ENCODE data around the gene PUM2. TPM values are rescaled to one million over a fixed set of nuclear protein-coding genes. Genes with fewer than 3 reads are reported as not detected.
A peak's percentile ranks its signal among the peaks of the same experiment; 100 is the strongest.

PUM2 gene
- total RNA-seq, 1 experiment from 2014 or later: 117 TPM

DNA sequence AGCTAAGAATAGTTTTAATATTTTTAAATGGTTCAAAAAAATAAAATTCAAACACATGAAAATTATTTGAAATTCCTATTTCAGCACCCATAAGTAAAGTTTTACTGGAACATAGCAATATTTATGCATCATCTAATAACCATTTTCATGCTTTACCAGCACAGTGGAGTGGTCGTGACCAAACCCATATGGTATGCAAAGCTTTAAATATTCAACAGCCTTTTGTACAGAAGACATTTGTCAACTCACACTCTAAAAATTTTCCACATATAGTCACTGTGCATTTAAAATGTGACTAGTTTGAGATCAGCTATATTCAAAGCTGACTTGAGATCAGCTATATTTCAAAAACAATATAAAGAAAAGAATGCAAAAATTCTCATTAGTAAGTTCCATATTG is 46.2 kb downstream of the PUM2 start:
- Mint-ChIP-seq H3K9me3 (ENCODE audit: unreplicated experiment) (no peaks in the 10 kb centered on the region), H3K4me3 (ENCODE audit: unreplicated experiment) (no peak overlapping the region), H3K27me3 (ENCODE audit: insufficient read depth, unreplicated experiment) (no peaks in the 10 kb centered on the region), H3K4me1 (ENCODE audit: low read depth, unreplicated experiment) (peaks cover 25% of the 10 kb centered on the region), H3K36me3 (ENCODE audit: insufficient read depth, unreplicated experiment) (peaks cover 86% of the 10 kb centered on the region), H3K27ac (ENCODE audit: unreplicated experiment) (no peak overlapping the region)
- no peak for DNase-seq
- no peaks in the 10 kb centered on the region for H3K36me3 ChIP-seq (ENCODE audit: control insufficient read depth, insufficient read depth, low read length)
- no peaks in the 10 kb centered on the region for H3K27me3 ChIP-seq (replicated peaks; ENCODE audit: control insufficient read depth, insufficient read depth, low read length)
- H3K4me1 ChIP-seq: 0 out of 2 replicates have a peak, but pooled peaks cover 12% of the 10 kb centered on the region
- TF ChIP-seq, protein P1, sequence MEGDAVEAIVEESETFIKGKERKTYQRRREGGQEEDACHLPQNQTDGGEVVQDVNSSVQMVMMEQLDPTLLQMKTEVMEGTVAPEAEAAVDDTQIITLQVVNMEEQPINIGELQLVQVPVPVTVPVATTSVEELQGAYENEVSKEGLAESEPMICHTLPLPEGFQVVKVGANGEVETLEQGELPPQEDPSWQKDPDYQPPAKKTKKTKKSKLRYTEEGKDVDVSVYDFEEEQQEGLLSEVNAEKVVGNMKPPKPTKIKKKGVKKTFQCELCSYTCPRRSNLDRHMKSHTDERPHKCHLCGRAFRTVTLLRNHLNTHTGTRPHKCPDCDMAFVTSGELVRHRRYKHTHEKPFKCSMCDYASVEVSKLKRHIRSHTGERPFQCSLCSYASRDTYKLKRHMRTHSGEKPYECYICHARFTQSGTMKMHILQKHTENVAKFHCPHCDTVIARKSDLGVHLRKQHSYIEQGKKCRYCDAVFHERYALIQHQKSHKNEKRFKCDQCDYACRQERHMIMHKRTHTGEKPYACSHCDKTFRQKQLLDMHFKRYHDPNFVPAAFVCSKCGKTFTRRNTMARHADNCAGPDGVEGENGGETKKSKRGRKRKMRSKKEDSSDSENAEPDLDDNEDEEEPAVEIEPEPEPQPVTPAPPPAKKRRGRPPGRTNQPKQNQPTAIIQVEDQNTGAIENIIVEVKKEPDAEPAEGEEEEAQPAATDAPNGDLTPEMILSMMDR (IDR thresholded peaks at IDR 0.05; ENCODE audit: insufficient read depth in 1 of 2, low read depth in 1 of 2, low read length in 1 of 2, severe bottlenecking in 1 of 2, unreplicated experiment in 1 of 2): no peak
- POLR2A ChIA-PET: no interaction called here
- intact Hi-C loops (cut with micrococcal nuclease; ENCODE audit: unreplicated experiment): no loop called here
- no peaks in the 10 kb centered on the region for H3K9me3 ChIP-seq
- H3K4me3 ChIP-seq (ENCODE audit: low read depth, low read length): no peak overlapping the region
- BruUV-seq (replicated peaks): no TSS peak
- CTCF ChIA-PET: no interaction called here

DNA sequence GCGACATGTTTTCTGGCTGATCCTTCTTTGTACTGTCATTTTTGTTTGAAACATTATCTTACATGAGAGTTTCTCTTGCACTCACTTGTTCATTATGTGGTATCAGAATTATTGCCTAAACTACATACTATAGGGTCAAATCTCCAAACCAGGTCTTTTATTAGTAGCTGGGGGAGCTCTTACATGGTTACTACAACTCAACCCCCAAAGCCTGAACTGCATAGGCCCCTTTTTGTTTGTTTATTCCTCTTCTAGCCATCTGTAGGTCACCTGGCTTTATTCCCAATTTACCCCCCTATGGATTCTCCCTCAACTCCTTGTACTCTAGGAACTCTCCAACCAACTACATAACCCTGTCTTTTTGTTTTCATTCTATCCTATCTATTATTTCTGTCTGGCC is 46.7 kb downstream of the PUM2 start:
- Histone ChIP-seq H3K4me3 (ENCODE audit: low read depth, low read length) (no peak overlapping the region), H3K27me3 (replicated peaks; ENCODE audit: control insufficient read depth, insufficient read depth, low read length) (no peaks in the 10 kb centered on the region), H3K9me3 (no peaks in the 10 kb centered on the region), H3K36me3 (ENCODE audit: control insufficient read depth, insufficient read depth, low read length) (peaks cover 2% of the 10 kb centered on the region; the same call in 1 of the 2 replicates), H3K4me1 (0 out of 2 replicates have a peak, but pooled peaks cover 11% of the 10 kb centered on the region)
- no peaks in the 10 kb centered on the region for H3K9me3 Mint-ChIP-seq (ENCODE audit: unreplicated experiment)
- H3K4me1 Mint-ChIP-seq (ENCODE audit: low read depth, unreplicated experiment): peaks cover 24% of the 10 kb centered on the region
- intact Hi-C loops (cut with micrococcal nuclease; ENCODE audit: unreplicated experiment): no loop called here
- TSS peak; percentile 8 for BruUV-seq (replicated peaks)
- no peak for DNase-seq
- no peak overlapping the region for H3K27ac Mint-ChIP-seq (ENCODE audit: unreplicated experiment)
- no peaks in the 10 kb centered on the region for H3K27me3 Mint-ChIP-seq (ENCODE audit: insufficient read depth, unreplicated experiment)
- TF ChIP-seq, protein P1 (IDR thresholded peaks at IDR 0.05; ENCODE audit: insufficient read depth in 1 of 2, low read depth in 1 of 2, low read length in 1 of 2, severe bottlenecking in 1 of 2, unreplicated experiment in 1 of 2): no peak
- CTCF ChIA-PET: interaction anchor here (0.9 kb wide), 1 partner anchor 13 kb away, joined by 3 read pairs; no protein-coding TSS in a partner anchor
- POLR2A ChIA-PET: no interaction called here
- H3K36me3 Mint-ChIP-seq (ENCODE audit: insufficient read depth, unreplicated experiment): peaks cover 88% of the 10 kb centered on the region
- H3K4me3 Mint-ChIP-seq (ENCODE audit: unreplicated experiment): no peak overlapping the region

GRCh38 chr2:20302019-20302418 is 48.6 kb downstream of the PUM2 start:
- peaks cover 2% of the 10 kb centered on the region; the same call in 1 of the 2 replicates for H3K36me3 ChIP-seq (ENCODE audit: control insufficient read depth, insufficient read depth, low read length)
- intact Hi-C loops (cut with micrococcal nuclease; ENCODE audit: unreplicated experiment): no loop called here
- H3K27me3 Mint-ChIP-seq (ENCODE audit: insufficient read depth, unreplicated experiment): no peaks in the 10 kb centered on the region
- H3K36me3 Mint-ChIP-seq (ENCODE audit: insufficient read depth, unreplicated experiment): peaks cover 88% of the 10 kb centered on the region
- H3K4me3 ChIP-seq (ENCODE audit: low read depth, low read length): no peak overlapping the region
- H3K27me3 ChIP-seq (replicated peaks; ENCODE audit: control insufficient read depth, insufficient read depth, low read length): no peaks in the 10 kb centered on the region
- TF ChIP-seq, protein P1 (IDR thresholded peaks at IDR 0.05; ENCODE audit: insufficient read depth in 1 of 2, low read depth in 1 of 2, low read length in 1 of 2, severe bottlenecking in 1 of 2, unreplicated experiment in 1 of 2): no peak
- POLR2A ChIA-PET: no interaction called here
- H3K4me1 Mint-ChIP-seq (ENCODE audit: low read depth, unreplicated experiment): peaks cover 15% of the 10 kb centered on the region
- H3K4me1 ChIP-seq: 0 out of 2 replicates have a peak, but pooled peaks cover 5% of the 10 kb centered on the region
- H3K4me3 Mint-ChIP-seq (ENCODE audit: unreplicated experiment): no peak overlapping the region
- no peaks in the 10 kb centered on the region for H3K9me3 Mint-ChIP-seq (ENCODE audit: unreplicated experiment)
- H3K27ac Mint-ChIP-seq (ENCODE audit: unreplicated experiment): no peak overlapping the region
- no peaks in the 10 kb centered on the region for H3K9me3 ChIP-seq
- DNase-seq: no peak
- CTCF ChIA-PET: no interaction called here
- BruUV-seq (replicated peaks): no TSS peak

Measured in Caco-2 (cell line).